G401 (cell line): ENCODE results near the gene NAA60. TPM values are rescaled to one million over a fixed set of nuclear protein-coding genes. Genes with fewer than 3 reads are reported as not detected.
"Not testable (repeated sequence)": the region's sequence is repeated elsewhere in the genome, so short reads cannot be mapped to it uniquely, and the experiment has no call there.

Experiments used
- DNase-seq: peaks from one replicate; pipeline ENCODE4 v3.0.0-alpha.2; 2015; ENCODE audit warnings: low spot score
- in situ Hi-C: cut with HindIII; loops from 2 replicates; pipeline ENCODE4 v1.10.0; 2016; ENCODE audit warnings: low sequenced_read_pairs, mixed read lengths
- total RNA-seq: library from RNA; depleted of rRNA; stranded (reverse); fragments of >200 nt; shearing (Covaris generic); gene quantifications from 2 replicates; pipeline ENCODE4 v1.2.3, GENCODE V29; 2014

NAA60 gene
- total RNA-seq, 1 experiment from 2014 or later = 35.3 TPM

DNA sequence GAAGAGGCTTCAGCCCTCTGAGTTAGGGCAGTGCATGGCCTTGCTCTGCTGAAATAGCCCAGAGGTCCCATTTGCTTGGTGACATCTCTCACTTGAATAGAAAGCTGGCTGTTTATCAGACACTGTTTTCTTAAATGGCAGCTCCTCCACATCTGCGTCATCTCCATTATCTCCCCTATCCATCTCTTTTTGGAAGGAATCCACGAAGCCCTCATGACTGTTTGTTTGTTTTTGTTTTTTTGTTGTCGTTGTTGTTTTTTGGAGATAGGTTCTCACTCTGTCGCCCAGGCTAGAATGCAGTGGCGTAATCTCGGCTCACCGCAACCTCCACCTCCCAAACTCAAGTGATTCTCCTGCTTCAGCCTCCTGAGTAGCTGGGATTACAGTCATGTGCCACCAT is 16.6 kb downstream of the NAA60 start:
- no peak for DNase-seq
- in situ Hi-C loops = no loop called here

GRCh38 chr16:3460585-3460984 is 17.1 kb downstream of the NAA60 start:
- DNase-seq = no peak
- in situ Hi-C loops = no loop called here

DNA sequence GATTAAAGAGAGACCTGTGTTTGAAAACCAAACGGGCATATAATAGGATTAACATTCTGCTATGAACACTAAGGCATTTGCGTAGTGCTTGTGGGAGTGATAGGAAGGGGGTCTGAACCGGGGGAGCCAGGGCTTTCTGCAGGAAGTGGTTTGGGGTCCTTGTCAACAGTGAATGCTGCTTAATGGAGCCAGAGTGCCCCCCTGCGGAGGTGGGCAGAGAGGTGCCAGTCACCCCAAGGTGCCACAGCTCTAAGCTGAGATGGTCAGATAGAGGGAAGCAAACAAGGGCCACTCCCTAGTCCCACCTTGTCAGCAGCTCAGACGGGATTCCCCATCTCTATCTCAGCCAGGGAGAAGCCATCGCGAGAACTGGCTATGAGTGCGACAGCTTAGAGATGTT is 17.7 kb downstream of the NAA60 start:
- no peak for DNase-seq
- in situ Hi-C loops = no loop called here

DNA sequence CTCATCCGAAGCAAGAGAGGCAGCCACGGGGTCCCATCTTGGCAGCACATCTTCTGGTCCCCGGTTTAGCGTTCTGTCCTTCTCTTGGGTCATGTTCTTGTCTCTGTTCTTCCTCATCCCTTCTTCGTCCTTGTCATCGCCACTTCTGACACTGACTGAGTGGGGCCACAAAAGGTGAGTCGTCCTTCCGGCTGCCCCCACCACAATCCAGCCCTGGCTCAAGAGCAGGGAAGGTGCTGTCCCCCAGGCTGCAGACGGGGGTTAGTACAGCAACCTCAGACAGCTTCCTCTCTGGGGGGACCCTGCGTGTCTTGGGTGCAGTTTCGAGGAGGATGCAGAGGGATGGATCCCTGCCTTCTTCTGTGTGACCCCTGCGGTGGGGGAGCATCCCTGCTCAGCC is 21.8 kb downstream of the NAA60 start:
- DNase-seq = no peak
- in situ Hi-C loops = no loop called here

DNA sequence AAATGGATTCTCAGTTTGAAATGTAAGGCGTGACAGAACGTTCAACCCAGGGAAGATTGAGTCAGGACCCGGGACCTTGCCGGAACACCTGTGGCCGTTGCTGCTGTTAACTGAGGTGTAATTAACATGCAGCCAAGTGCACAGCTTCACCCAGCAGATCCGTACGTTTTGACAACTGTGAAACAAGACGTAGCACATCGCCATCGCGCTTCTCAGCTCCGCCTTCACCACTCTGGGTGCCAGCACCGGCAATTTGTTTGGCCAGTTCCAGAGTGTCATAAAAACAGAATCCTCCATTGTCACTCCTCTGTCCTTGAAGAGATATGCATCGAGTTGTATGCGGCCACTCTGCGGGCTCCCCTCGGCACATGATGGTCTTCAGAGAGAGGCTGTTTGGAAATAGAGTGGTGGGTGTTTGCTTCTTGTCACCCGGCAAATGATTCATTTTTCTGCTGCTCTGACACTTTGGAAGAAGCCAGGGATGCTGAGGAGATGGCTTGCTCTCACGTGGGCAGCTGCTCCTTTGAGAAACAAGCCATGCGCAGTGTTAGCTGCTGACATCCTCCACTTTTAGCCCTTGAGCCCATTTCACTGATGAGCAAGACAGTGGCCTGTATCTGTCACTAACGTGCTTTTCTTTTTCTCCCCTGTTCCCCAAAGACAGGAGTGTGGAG is 22.6 kb downstream of the NAA60 start:
- DNase-seq = no peak
- in situ Hi-C loops = no loop called here

DNA sequence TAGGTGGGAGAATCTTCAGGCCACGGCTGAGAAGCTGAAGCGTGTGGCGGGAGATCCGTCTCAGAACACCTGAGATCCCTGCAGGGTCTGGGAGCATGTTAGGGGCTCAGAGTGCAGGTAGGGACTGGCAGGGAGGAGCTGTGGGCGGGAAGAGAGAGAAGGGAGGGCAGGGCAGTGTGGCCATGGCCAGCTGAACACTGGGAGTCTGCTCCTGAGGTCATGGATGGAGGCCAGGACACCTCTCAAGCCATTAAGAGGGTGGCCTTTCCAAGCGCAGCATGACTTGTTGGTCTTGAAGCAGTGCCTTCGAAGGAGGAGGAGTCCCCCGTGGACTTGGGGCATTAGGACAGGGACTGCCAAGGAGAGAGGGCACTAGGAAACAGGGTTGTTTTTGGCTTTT is 23.7 kb downstream of the NAA60 start:
- DNase-seq = no peak
- in situ Hi-C loops = no loop called here

- in situ Hi-C loops = no loop called here
- DNase-seq = no peak
Measured at GRCh38 chr16:3467921-3468320, 24.4 kb downstream of the NAA60 start.

DNA sequence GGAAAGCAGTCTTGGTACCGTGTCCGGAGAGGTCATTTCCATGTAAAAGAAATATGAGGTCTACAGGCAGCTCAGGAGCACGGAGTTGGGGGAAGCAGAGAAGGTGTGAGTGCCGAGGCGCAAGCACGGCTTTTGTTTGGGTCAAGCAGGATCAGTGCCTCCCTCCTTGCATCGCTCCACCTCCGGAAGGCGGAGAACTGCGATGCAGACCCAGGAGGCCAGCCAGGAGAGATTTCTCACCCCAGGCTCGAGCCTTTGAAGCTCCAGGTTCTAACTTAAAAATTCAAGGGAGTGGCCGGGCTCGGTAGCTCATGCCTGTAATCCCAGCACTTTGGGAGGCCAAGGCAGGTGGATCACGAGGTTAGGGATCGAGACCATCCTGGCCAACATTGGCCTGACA is 25.0 kb downstream of the NAA60 start:
- in situ Hi-C loops = no loop called here
- no peak for DNase-seq

DNA sequence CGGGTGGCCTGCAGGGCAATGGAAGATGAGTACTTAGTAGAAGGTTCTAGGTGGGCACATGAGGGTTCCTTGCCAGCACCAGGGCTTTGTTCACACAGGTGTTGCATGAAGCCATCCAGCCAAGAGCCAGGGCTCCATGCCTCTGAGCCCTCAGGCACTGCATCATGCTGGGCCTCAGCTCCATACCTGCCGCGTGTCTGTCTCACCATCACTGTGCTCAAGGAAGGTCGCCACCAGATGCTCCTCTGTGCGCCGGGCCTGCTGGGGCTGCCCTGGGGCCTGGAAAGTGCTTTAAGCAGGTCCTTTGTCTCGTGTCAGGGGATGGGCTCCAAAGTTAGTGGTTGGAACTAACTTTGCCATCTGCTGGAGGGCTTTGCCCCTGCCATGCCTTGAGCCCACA is 26.3 kb downstream of the NAA60 start:
- no peak for DNase-seq
- in situ Hi-C loops = no loop called here

DNA sequence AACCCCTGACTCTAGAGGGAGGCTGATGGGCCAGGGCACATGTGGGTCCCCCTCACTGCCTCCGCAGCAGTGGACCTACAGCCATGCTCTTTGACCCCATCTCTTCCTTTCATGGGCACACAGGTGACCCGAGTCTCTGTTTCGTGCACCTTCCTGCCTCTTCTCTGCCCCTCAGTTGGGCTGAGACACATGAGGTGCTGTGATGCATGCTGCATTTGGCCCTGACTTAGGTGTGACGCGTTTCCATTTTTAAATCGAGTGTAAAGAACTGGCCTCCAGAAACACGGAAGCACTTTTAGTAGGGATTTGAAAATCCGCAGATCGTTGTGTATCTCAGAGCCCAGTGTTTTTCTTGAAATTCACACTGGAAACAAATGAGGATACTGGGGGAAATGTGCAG is 27.2 kb downstream of the NAA60 start:
- DNase-seq = peak; percentile 61
- in situ Hi-C loops = no loop called here

DNA sequence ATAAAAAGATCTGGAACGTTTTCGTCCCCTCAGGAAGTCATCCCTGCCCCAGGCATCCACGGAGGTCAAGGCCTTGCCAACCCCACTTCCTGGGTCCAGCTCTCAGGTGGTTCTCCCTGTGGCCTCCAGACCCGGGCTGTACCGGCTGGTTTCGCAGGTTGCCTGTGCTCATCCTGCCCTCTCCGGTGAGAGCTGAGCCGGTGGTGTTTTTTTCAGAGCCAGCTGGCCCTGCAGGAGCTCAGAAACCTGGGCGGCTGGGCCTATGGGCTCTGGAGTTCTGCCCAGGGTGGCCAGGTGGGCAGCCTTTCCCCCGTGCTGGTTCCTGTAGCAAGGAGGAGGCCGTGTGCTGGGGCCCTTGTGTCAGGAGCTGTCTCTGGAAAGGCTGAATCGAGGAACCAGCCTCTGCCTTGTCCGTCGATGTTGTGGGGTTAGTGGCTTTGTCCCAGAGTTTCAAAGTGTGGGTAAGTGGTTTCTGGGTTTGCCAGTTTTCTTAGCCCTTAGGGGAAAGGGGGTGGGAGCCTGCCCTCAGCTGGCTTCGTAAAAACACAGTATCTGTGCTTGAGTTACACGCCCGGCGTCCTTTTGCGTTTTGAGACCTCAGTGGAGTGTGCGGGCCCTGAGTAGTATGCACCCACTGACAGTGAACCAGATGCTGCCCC is 28.2 kb downstream of the NAA60 start:
- peak; percentile 72 for DNase-seq
- in situ Hi-C loops = no loop called here

GRCh38 chr16:3472878-3473595 is 29.6 kb downstream of the NAA60 start:
- in situ Hi-C loops = no loop called here
- no peak for DNase-seq

DNA sequence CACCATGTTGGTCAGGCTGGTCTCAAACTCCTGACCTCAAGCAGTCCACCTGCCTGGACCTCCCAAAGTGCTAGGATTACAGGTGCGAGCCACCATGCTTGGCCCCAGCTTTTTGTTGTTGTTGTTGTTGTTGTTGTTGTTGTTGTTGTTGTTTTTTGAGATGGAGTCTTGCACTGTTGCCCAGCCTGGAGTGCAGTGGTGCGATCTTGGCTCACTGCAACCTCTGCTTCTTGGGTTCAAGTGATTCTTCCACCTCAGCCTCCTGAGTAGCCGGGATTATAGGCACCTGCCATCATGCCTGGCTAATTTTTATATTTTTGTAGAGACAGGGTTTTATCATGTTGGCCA is 30.1 kb downstream of the NAA60 start:
- DNase-seq, in situ Hi-C loops: not testable (repeated sequence)

DNA sequence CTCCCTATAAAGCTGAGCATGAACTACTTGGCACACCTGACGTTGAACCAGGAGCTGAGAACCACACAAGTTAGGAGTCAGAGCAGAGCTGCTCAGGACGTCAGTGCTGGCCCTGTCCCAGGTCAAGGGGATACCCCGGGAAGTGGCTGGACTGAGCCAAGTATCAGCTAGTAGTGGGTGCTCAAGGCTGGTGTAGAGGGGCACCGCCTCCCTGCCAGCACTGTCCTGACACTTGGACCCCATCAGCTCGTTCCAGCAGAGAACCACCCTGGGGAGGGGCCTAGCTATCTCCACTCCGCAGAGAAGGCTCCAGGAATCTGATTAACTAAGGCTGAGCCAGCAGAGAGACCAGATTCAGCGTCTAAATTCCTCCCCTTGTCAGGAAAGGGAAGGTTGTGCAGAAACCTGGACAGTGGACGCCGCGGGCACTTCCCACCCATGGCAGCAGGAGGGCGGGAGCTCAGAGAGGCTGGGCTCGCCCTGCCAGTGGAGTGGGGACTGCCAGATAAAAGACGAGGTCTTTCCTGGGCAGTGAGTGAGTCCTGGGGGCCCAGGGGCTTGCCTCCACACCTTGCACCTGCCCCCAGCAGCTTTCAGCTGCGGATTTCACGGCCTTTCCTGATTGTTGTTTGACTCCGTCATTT is 30.8 kb downstream of the NAA60 start:
- in situ Hi-C loops = no loop called here
- DNase-seq = no peak

DNA sequence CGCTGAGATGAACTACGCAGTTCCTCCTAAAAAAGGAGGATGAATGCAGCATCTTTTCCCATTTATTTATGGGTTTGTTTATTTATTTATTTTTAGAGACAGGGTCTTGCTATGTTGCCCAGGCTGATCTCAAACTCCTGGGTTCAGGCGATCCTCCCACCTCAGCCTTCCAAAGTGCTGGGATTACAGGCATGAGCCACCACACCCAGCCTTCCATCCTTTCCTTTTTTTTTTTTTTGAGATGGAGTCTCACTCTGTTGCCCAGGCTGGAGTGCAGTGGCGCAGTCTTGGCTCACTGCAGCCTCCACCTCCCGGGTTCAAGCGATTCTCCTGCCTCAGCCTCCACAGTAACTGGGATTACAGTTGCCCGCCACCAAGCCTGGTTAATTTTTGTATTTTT is 31.4 kb downstream of the NAA60 start:
- in situ Hi-C loops, DNase-seq: not testable (repeated sequence)

- in situ Hi-C loops = no loop called here
- no peak for DNase-seq
Measured at GRCh38 chr16:3475604-3476375, 32.3 kb downstream of the NAA60 start.

GRCh38 chr16:3476409-3476808 is 32.9 kb downstream of the NAA60 start:
- in situ Hi-C loops = no loop called here
- DNase-seq = no peak

DNA sequence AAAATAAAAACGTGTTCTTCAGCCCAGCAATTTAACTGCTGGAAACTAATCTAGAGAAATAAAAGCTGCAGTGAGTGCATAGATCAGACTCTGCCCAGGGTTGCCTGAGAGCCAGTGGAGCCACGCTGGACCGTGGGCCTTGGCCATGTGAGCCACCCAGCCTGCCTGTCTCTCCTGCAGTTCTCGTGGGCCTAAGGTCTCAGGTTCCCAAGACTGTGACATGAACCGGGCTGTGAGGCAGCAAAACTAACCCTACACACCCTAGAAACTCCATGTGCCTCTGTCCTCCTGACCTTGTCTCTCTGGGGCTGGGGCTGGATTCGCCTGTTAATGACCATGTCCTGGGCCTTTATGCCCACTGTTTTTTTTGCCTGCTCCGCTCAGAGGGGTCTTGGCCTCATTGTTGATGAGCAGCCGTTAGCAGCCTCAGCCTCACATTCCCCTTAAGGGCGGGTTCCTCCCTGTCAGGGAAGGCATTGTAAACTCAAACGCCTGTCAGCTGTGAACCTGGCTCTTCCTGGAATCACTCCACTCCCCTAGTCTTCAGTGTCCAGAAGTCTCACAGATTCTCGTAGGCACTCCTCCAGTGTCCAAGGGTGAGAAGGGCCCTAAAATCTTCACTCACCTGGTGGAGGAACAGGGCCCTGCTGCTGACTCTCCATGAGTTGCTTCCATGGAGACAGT is 34.9 kb downstream of the NAA60 start:
- no peak for DNase-seq
- in situ Hi-C loops = no loop called here

- DNase-seq = no peak
- in situ Hi-C loops = no loop called here
Measured at GRCh38 chr16:3479654-3480216, 36.3 kb downstream of the NAA60 start.
